HEK293 (cell line): ENCODE results near the gene PPP6R3.

Experiments
- CTCF ChIA-PET: fragments of 350-600 bp; formaldehyde crosslinking; extraction: SDS; loops from one replicate; lab custom pipeline; 2021; ENCODE audit warnings: antibody characterized with exemption; lab: Yijun Ruan, JAX
- POLR2A ChIA-PET: fragments of 300-600 bp; formaldehyde crosslinking; extraction: SDS; loops from one replicate; lab custom pipeline; 2020; ENCODE audit warnings: antibody characterized with exemption, inconsistent platforms; lab: Yijun Ruan, JAX
- H3K27ac ChIP-seq: fragments of 200-500 bp; sonication (Bioruptor generic); 2 replicates; pipeline ENCODE4 v1.5.1; 2014; ENCODE audit warnings: low read depth, low read length, control low read depth, inconsistent platforms; ENCODE audit errors: extremely low read depth
- H3K36me3 ChIP-seq, 2 experiments: fragments of 200-500 bp in 1 of 2; sonication (Bioruptor generic) in 1 of 2; 1 replicate in 1 of 2; 2 replicates in 1 of 2; pipeline ENCODE4 v1.5.1; 2014 to 2017; ENCODE audit warnings: inconsistent platforms in 2 of 2, low read length in 2 of 2; ENCODE audit not compliant: control insufficient read depth in 2 of 2, insufficient read depth in 1 of 2
- H3K4me1 ChIP-seq: fragments of 200-500 bp; sonication (Bioruptor generic); 2 replicates; pipeline ENCODE4 v1.5.1; 2014; ENCODE audit warnings: mild to moderate bottlenecking, low read length, inconsistent platforms; ENCODE audit not compliant: control insufficient read depth, insufficient read depth
- H3K4me3 ChIP-seq: 2 replicates; pipeline ENCODE4 v1.5.1; 2011; ENCODE audit warnings: low read depth, mild to moderate bottlenecking, control low read depth, low read length, moderate library complexity
- H3K9me3 ChIP-seq: fragments of 200-500 bp; sonication (Bioruptor generic); 2 replicates; pipeline ENCODE4 v1.5.1; 2014; ENCODE audit warnings: low read depth, low read length, inconsistent platforms; ENCODE audit not compliant: control insufficient read depth, insufficient read depth
- ELK4 ChIP-seq: IDR thresholded peaks from 2 replicates; pipeline ENCODE4 v1.6.1; 2011; ENCODE audit warnings: mild to moderate bottlenecking, low read depth, low read length, borderline replicate concordance
- GLI4 ChIP-seq: fragments of 450-650 bp; formaldehyde crosslinking; IDR thresholded peaks from 2 replicates; pipeline ENCODE4 v1.5.1; 2016; ENCODE audit warnings: missing biosample characterization, missing genetic modification characterization
- GLIS1 ChIP-seq: fragments of 450-650 bp; formaldehyde crosslinking; IDR thresholded peaks from 2 replicates; pipeline ENCODE4 v1.5.1; 2016; ENCODE audit warnings: missing biosample characterization, missing genetic modification characterization
- IKZF3 ChIP-seq: fragments of 450-650 bp; IDR thresholded peaks from 2 replicates; pipeline ENCODE4 v1.5.0; 2018; ENCODE audit warnings: missing biosample characterization, mild to moderate bottlenecking, missing genetic modification characterization, moderate library complexity
- KLF17 ChIP-seq: fragments of 450-650 bp; formaldehyde crosslinking; IDR thresholded peaks from 2 replicates; pipeline ENCODE4 v1.5.1; 2016; ENCODE audit warnings: missing biosample characterization, missing genetic modification characterization
- PATZ1 ChIP-seq: fragments of 450-650 bp; formaldehyde crosslinking; IDR thresholded peaks from 2 replicates; pipeline ENCODE4 v1.5.1; 2016; ENCODE audit warnings: missing biosample characterization, missing genetic modification characterization
- PBX3 ChIP-seq: sonication (generic); formaldehyde crosslinking; IDR thresholded peaks from 2 replicates; pipeline ENCODE4 v1.8.1; 2022; ENCODE audit warnings: mild to moderate bottlenecking, moderate library complexity, missing genetic modification reagents
- REPIN1 ChIP-seq: fragments of 450-650 bp; formaldehyde crosslinking; IDR thresholded peaks from 2 replicates; pipeline ENCODE4 v1.5.1; 2017; ENCODE audit warnings: missing biosample characterization, missing genetic modification characterization, low read depth
- YY1 ChIP-seq: fragments of 450-650 bp; formaldehyde crosslinking; IDR thresholded peaks from 2 replicates; pipeline ENCODE4 v1.5.1; 2018; ENCODE audit warnings: missing biosample characterization, missing genetic modification characterization
- ZBTB26 ChIP-seq: fragments of 450-650 bp; formaldehyde crosslinking; optimal IDR thresholded peaks from 2 replicates; pipeline ENCODE3; 2016; ENCODE audit warnings: missing biosample characterization, mild to moderate bottlenecking, missing genetic modification characterization
- ZFP3 ChIP-seq: fragments of 450-650 bp; formaldehyde crosslinking; IDR thresholded peaks from 2 replicates; pipeline ENCODE4 v1.5.1; 2016; ENCODE audit warnings: low read depth, missing biosample characterization, missing genetic modification characterization
- ZNF138 ChIP-seq: fragments of 450-650 bp; formaldehyde crosslinking; IDR thresholded peaks from 2 replicates; pipeline ENCODE4 v1.5.1; 2016; ENCODE audit warnings: missing biosample characterization, missing genetic modification characterization, borderline replicate concordance
- ZNF19 ChIP-seq: fragments of 450-650 bp; formaldehyde crosslinking; IDR thresholded peaks from 2 replicates; pipeline ENCODE4; 2016; ENCODE audit warnings: missing biosample characterization, missing genetic modification characterization, low read depth
- ZNF26 ChIP-seq: fragments of 450-650 bp; formaldehyde crosslinking; IDR thresholded peaks from 2 replicates; pipeline ENCODE4 v1.5.1; 2016; ENCODE audit warnings: missing biosample characterization, missing genetic modification characterization
- ZNF335 ChIP-seq: fragments of 450-650 bp; formaldehyde crosslinking; conservative IDR thresholded peaks from 2 replicates; pipeline ENCODE4 v1.5.1; 2016; ENCODE audit warnings: missing biosample characterization, missing genetic modification characterization
- ZNF398 ChIP-seq: fragments of 450-650 bp; formaldehyde crosslinking; IDR thresholded peaks from 2 replicates; pipeline ENCODE4 v1.5.1; 2017; ENCODE audit warnings: missing biosample characterization, missing genetic modification characterization
- ZNF423 ChIP-seq: fragments of 450-650 bp; formaldehyde crosslinking; IDR thresholded peaks from 2 replicates; pipeline ENCODE4 v1.5.1; 2016; ENCODE audit warnings: missing biosample characterization, missing genetic modification characterization
- ZNF645 ChIP-seq: fragments of 450-650 bp; formaldehyde crosslinking; IDR thresholded peaks from 2 replicates; pipeline ENCODE4; 2016; ENCODE audit warnings: missing biosample characterization, missing genetic modification characterization
- ZNF660 ChIP-seq: fragments of 450-650 bp; IDR thresholded peaks from 2 replicates; pipeline ENCODE4 v1.5.1; 2018; ENCODE audit warnings: missing biosample characterization, mild to moderate bottlenecking, missing genetic modification characterization
- ZNF704 ChIP-seq: fragments of 450-650 bp; formaldehyde crosslinking; IDR thresholded peaks from 2 replicates; pipeline ENCODE4 v1.5.1; 2016; ENCODE audit warnings: missing biosample characterization, missing genetic modification characterization
- ZSCAN30 ChIP-seq: fragments of 450-650 bp; IDR thresholded peaks from 2 replicates; pipeline ENCODE4 v1.5.1; 2018; ENCODE audit warnings: missing biosample characterization, mild to moderate bottlenecking, missing genetic modification characterization, moderate library complexity

The PPP6R3 gene

GRCh38 chr11:68460741-68461574 lies at the start of gene PPP6R3:
PPP6R3 (plus strand) TSS chr11:68460752; CDS start chr11:68537665, 76,913 bp downstream.
- CTCF ChIA-PET, result interaction anchor here (0.5 to 0.6 kb wide), 2 partner anchors 190 to 527 kb away, joined by 3 read pairs; no protein-coding TSS in a partner anchor
- POLR2A ChIA-PET, result interaction anchor here (0.5 to 1.4 kb wide), 7 partner anchors 12 to 652 kb away, joined by 3 to 5 read pairs (median 3); partner anchors contain the start of genes C11orf24 and TCIRG1
- H3K4me3 ChIP-seq, result peak within 1 kb of the TSS; percentile 82
- H3K9me3 ChIP-seq, result no peaks in the 10 kb centered on the region
- H3K27ac ChIP-seq, result peak within 1 kb of the TSS; percentile 90
- TF ChIP-seq ZSCAN30 (tag by site-specific recombination), result peak; percentile 61; the same call in 1 of the 2 replicates
- no peak for TF ChIP-seq PBX3
- 0 out of 2 replicates have a peak, but pooled peaks have one; percentile 16 for TF ChIP-seq KLF17 (tag by site-specific recombination)
- no peak for TF ChIP-seq ZFP3 (tag by site-specific recombination)
- TF ChIP-seq GLI4, result no peak
- peak; percentile 49; the same call in 1 of the 2 replicates for TF ChIP-seq ZNF398 (tag by site-specific recombination)
- 0 out of 2 replicates have a peak, but pooled peaks have one; percentile 24 for TF ChIP-seq ZNF660 (tag by site-specific recombination)
- TF ChIP-seq ZNF704 (tag by site-specific recombination), result no peak
- TF ChIP-seq ZBTB26 (tag by site-specific recombination), result peak; percentile 36
- no peak for TF ChIP-seq PATZ1
- TF ChIP-seq REPIN1 (tag by site-specific recombination), result no peak
- TF ChIP-seq ZNF138 (tag by site-specific recombination), result no peak
- no peak for TF ChIP-seq ZNF645
- TF ChIP-seq YY1 (tag by site-specific recombination), result 0 out of 2 replicates have a peak, but pooled peaks have one; percentile 42
- peak; percentile 13; the same call in 1 of the 2 replicates for TF ChIP-seq IKZF3
- TF ChIP-seq ZNF335 (tag by site-specific recombination), result peak; percentile 71
- TF ChIP-seq ZNF423, result no peak
- 0 out of 2 replicates have a peak, but pooled peaks have one; percentile 7 for TF ChIP-seq GLIS1 (tag by site-specific recombination)
- TF ChIP-seq ELK4, result no peak
- TF ChIP-seq ZNF26 (tag by site-specific recombination), result no peak
- no peak for TF ChIP-seq ZNF19 (tag by site-specific recombination)
- H3K36me3 ChIP-seq, result peaks cover 0 to 2% of the 10 kb centered on the region in 2 experiments; a peak in 2 of 3 replicates
- H3K4me1 ChIP-seq, result no peaks in the 10 kb centered on the region
